Measurements from ENCODE around the gene ZNF507. TPM values are rescaled to one million over a fixed set of nuclear protein-coding genes. Genes with fewer than 3 reads are reported as not detected.
A peak's percentile ranks its signal among the peaks of the same experiment; 100 is the strongest.

ZNF507 gene
- total and polyA plus RNA-seq, 4 donors: 5.5 to 25.1 (median 16.0) TPM

GRCh38 chr19:32388393-32388855 lies 43.0 kb downstream of the ZNF507 start:
- Histone ChIP-seq H3K9me3 (ENCODE audit: control insufficient read depth, low read length) (no peaks in the 10 kb centered on the region), H3K4me3 (ENCODE audit: low read length in 2 of 2) (no peak overlapping the region), H3K4me1 (ENCODE audit: control insufficient read depth in 1 of 2, insufficient read depth in 2 of 2, low read length in 2 of 2) (peaks cover 0 to 6% of the 10 kb centered on the region in 2 donors), H3K27me3 (ENCODE audit: control insufficient read depth in 1 of 2, insufficient read depth in 2 of 2, low read length in 1 of 2) (no peaks in the 10 kb centered on the region), H3K27ac (ENCODE audit: low read depth in 1 of 2, low read length in 2 of 2) (no peak overlapping the region), H3K36me3 (ENCODE audit: control insufficient read depth in 1 of 2, insufficient read depth in 2 of 2, low read length in 1 of 2) (no peaks in the 10 kb centered on the region)
- 49 to 56% methylated on average over 3 of the region's 3 CpGs for WGBS, 2 donors
- intact Hi-C loops (cut with DNase I): no loop called here
- ATAC-seq (ENCODE audit: low FRiP score) (no peak), DNase-seq (no peak)

- Histone ChIP-seq H3K4me3 (ENCODE audit: low read length in 2 of 2) (no peak overlapping the region), H3K27me3 (ENCODE audit: control insufficient read depth in 1 of 2, insufficient read depth in 2 of 2, low read length in 1 of 2) (no peaks in the 10 kb centered on the region), H3K4me1 (ENCODE audit: control insufficient read depth in 1 of 2, insufficient read depth in 2 of 2, low read length in 2 of 2) (peaks cover 0 to 4% of the 10 kb centered on the region in 2 donors), H3K27ac (ENCODE audit: low read depth in 1 of 2, low read length in 2 of 2) (no peak overlapping the region), H3K9me3 (ENCODE audit: control insufficient read depth, low read length) (no peaks in the 10 kb centered on the region), H3K36me3 (ENCODE audit: control insufficient read depth in 1 of 2, insufficient read depth in 2 of 2, low read length in 1 of 2) (no peaks in the 10 kb centered on the region)
- 85 to 87% methylated on average over 3 of the region's 3 CpGs for WGBS, 2 donors
- no peak for ATAC-seq (ENCODE audit: low FRiP score)
- intact Hi-C loops (cut with DNase I): no loop called here
- no peak for DNase-seq
Observed at GRCh38 chr19:32392901-32393300, 47.5 kb downstream of the ZNF507 start.

DNA sequence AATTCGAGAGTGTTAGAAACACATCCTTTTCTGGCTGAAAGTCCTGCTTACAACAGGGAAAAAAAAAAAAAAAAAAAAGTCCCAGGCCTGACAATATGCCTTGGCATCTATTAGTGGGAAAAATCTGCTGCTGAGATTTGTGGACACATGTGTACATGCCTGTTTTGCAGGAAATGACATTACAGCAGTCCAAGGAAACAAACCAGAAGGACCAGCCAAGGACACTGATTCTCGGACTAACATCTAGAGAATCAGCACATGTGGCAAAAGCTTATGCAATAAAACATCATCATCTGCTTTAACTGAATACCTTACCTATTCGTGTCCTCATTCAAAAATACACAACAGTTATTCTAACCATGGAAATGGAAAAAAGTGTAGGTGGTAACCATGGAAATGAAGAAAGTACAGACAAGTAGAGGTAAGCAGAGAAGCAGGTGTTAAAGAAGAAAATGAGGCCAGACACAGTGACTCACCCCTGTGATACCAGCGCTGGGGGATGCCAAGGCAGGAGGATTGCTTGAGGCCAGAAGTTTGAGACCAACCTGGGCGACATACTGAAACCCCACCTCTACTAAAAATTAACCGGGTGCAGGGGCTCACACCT lies 50.7 kb downstream of the ZNF507 start:
- ATAC-seq (ENCODE audit: low FRiP score) (no peak), DNase-seq (no peak)
- no peak overlapping the region for H3K4me3 ChIP-seq (ENCODE audit: low read length in 2 of 2)
- H3K36me3 ChIP-seq (ENCODE audit: control insufficient read depth in 1 of 2, insufficient read depth in 2 of 2, low read length in 1 of 2): no peaks in the 10 kb centered on the region
- no peaks in the 10 kb centered on the region for H3K9me3 ChIP-seq (ENCODE audit: control insufficient read depth, low read length)
- intact Hi-C loops (cut with DNase I): no loop called here
- H3K27me3 ChIP-seq (ENCODE audit: control insufficient read depth in 1 of 2, insufficient read depth in 2 of 2, low read length in 1 of 2): no peaks in the 10 kb centered on the region
- H3K4me1 ChIP-seq (ENCODE audit: control insufficient read depth in 1 of 2, insufficient read depth in 2 of 2, low read length in 2 of 2): no peaks in the 10 kb centered on the region
- H3K27ac ChIP-seq (ENCODE audit: low read depth in 1 of 2, low read length in 2 of 2): no peak overlapping the region
- whole genome bisulfite sequencing, 2 donors: 83 to 85% methylated on average over 6 of the region's 6 CpGs

DNA sequence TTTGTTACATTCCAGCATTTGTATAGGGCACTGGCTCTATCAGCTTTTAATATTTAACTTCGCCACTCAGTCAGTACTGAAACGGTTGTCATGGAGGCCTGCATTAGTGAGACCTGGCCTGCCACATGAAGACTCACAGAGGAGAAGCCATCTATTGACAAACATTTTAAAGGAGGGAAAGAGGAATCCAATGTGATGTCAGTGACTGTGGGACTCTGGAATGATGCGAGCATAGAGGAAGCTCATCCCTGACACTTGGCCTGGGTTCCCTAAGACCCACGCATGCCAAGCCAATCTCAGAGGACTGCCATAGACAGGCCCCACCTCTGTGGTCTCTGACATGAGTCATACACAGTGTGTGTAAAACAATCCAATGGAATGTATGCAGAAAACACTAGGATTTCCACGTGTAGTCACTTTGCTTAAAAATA lies 52.3 kb downstream of the ZNF507 start:
- ATAC-seq (ENCODE audit: low FRiP score) (no peak), DNase-seq (no peak)
- intact Hi-C loops (cut with DNase I): no loop called here
- WGBS, 2 donors: 74 to 82% methylated on average over 5 of the region's 5 CpGs
- no peak overlapping the region for H3K4me3 ChIP-seq (ENCODE audit: low read length in 2 of 2)
- H3K27me3 ChIP-seq (ENCODE audit: control insufficient read depth in 1 of 2, insufficient read depth in 2 of 2, low read length in 1 of 2): no peaks in the 10 kb centered on the region
- no peaks in the 10 kb centered on the region for H3K36me3 ChIP-seq (ENCODE audit: control insufficient read depth in 1 of 2, insufficient read depth in 2 of 2, low read length in 1 of 2)
- no peak overlapping the region for H3K27ac ChIP-seq (ENCODE audit: low read depth in 1 of 2, low read length in 2 of 2)
- H3K4me1 ChIP-seq (ENCODE audit: control insufficient read depth in 1 of 2, insufficient read depth in 2 of 2, low read length in 2 of 2): no peaks in the 10 kb centered on the region
- no peaks in the 10 kb centered on the region for H3K9me3 ChIP-seq (ENCODE audit: control insufficient read depth, low read length)

- WGBS, 2 donors: 80 to 91% methylated on average over 1 of the region's 1 CpG
- intact Hi-C loops (cut with DNase I): loop anchor here in 1 of 2 donors (10.0 kb wide), 1 partner anchor 183 kb away; the partner anchor contains the start of gene PDCD5
- no peak overlapping the region for H3K4me3 ChIP-seq (ENCODE audit: low read length in 2 of 2)
- no peaks in the 10 kb centered on the region for H3K36me3 ChIP-seq (ENCODE audit: control insufficient read depth in 1 of 2, insufficient read depth in 2 of 2, low read length in 1 of 2)
- H3K9me3 ChIP-seq (ENCODE audit: control insufficient read depth, low read length): no peaks in the 10 kb centered on the region
- H3K27ac ChIP-seq (ENCODE audit: low read depth in 1 of 2, low read length in 2 of 2): no peak overlapping the region
- DNase-seq (no peak), ATAC-seq (ENCODE audit: low FRiP score) (no peak)
- peaks cover 0 to 2% of the 10 kb centered on the region in 2 donors for H3K4me1 ChIP-seq (ENCODE audit: control insufficient read depth in 1 of 2, insufficient read depth in 2 of 2, low read length in 2 of 2)
- no peaks in the 10 kb centered on the region for H3K27me3 ChIP-seq (ENCODE audit: control insufficient read depth in 1 of 2, insufficient read depth in 2 of 2, low read length in 1 of 2)
Observed at GRCh38 chr19:32401992-32402391, 56.6 kb downstream of the ZNF507 start.

DNA sequence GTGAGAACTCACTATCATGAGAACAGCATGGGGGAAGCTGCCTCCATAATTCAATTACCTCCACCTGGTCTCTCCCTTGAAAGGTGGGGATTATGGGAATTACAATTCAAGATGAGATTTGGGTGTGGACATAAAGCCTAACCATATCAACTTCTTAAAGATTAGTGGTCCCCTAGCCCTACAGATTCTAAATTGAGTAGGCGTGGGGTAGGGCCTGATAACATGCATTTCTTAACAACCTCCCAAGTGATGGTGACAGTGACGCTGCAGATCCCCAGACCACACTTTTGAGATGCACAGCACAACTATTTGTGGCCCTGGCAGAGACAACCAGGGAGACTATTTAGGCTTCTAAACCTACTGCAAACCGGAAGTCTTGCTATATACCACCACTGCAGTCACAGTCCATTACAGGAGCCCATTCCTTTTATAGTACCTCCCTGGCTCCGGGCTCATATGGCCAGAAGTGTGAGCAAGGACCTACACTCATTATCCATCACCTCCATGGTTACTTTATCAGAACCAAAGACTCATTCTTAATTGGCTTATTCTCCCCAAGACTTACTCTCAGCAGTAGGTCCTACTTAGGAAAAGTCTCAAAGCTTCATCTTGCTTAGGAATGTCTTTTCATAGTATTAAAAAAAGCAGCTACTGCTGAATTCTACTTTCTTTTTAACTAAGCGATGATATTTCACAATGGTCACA lies 58.0 kb downstream of the ZNF507 start:
- WGBS, 2 donors: 85 to 87% methylated on average over 5 of the region's 5 CpGs
- H3K9me3 ChIP-seq (ENCODE audit: control insufficient read depth, low read length): no peaks in the 10 kb centered on the region
- H3K27ac ChIP-seq (ENCODE audit: low read depth in 1 of 2, low read length in 2 of 2): no peak overlapping the region
- no peaks in the 10 kb centered on the region for H3K27me3 ChIP-seq (ENCODE audit: control insufficient read depth in 1 of 2, insufficient read depth in 2 of 2, low read length in 1 of 2)
- H3K36me3 ChIP-seq (ENCODE audit: control insufficient read depth in 1 of 2, insufficient read depth in 2 of 2, low read length in 1 of 2): no peaks in the 10 kb centered on the region
- DNase-seq (no peak), ATAC-seq (ENCODE audit: low FRiP score) (no peak)
- no peak overlapping the region for H3K4me3 ChIP-seq (ENCODE audit: low read length in 2 of 2)
- peaks cover 0 to 2% of the 10 kb centered on the region in 2 donors for H3K4me1 ChIP-seq (ENCODE audit: control insufficient read depth in 1 of 2, insufficient read depth in 2 of 2, low read length in 2 of 2)
- intact Hi-C loops (cut with DNase I): loop anchor here in 1 of 2 donors (10.0 kb wide), 1 partner anchor 181 kb away; the partner anchor contains the start of gene PDCD5

GRCh38 chr19:32404213-32404932 lies 59.0 kb downstream of the ZNF507 start:
- Histone ChIP-seq H3K9me3 (ENCODE audit: control insufficient read depth, low read length) (no peaks in the 10 kb centered on the region), H3K36me3 (ENCODE audit: control insufficient read depth in 1 of 2, insufficient read depth in 2 of 2, low read length in 1 of 2) (no peaks in the 10 kb centered on the region), H3K4me1 (ENCODE audit: control insufficient read depth in 1 of 2, insufficient read depth in 2 of 2, low read length in 2 of 2) (peaks cover 0 to 2% of the 10 kb centered on the region in 2 donors), H3K27ac (ENCODE audit: low read depth in 1 of 2, low read length in 2 of 2) (peak overlapping the region in 1 of 2 donors; percentile 69), H3K4me3 (ENCODE audit: low read length in 2 of 2) (peak overlapping the region; percentile 82 to 92), H3K27me3 (ENCODE audit: control insufficient read depth in 1 of 2, insufficient read depth in 2 of 2, low read length in 1 of 2) (no peaks in the 10 kb centered on the region)
- no peak for ATAC-seq (ENCODE audit: low FRiP score)
- no peak for DNase-seq
- 59 to 64% methylated on average over 20 of the region's 20 CpGs for WGBS, 2 donors
- intact Hi-C loops (cut with DNase I): loop anchor here in 1 of 2 donors (10.0 kb wide), 1 partner anchor 180 kb away; the partner anchor contains the start of gene PDCD5

GRCh38 chr19:32404933-32405430 lies 59.6 kb downstream of the ZNF507 start:
- intact Hi-C loops (cut with DNase I): loop anchor here (5.0 to 10.0 kb wide), 4 partner anchors 33 to 180 kb away; partner anchors contain the start of gene PDCD5 (in 1 of the 2)
- Histone ChIP-seq H3K27me3 (ENCODE audit: control insufficient read depth in 1 of 2, insufficient read depth in 2 of 2, low read length in 1 of 2) (no peaks in the 10 kb centered on the region), H3K27ac (ENCODE audit: low read depth in 1 of 2, low read length in 2 of 2) (peak overlapping the region; percentile 69 to 93), H3K4me1 (ENCODE audit: control insufficient read depth in 1 of 2, insufficient read depth in 2 of 2, low read length in 2 of 2) (peaks cover 0 to 2% of the 10 kb centered on the region in 2 donors), H3K9me3 (ENCODE audit: control insufficient read depth, low read length) (no peaks in the 10 kb centered on the region), H3K36me3 (ENCODE audit: control insufficient read depth in 1 of 2, insufficient read depth in 2 of 2, low read length in 1 of 2) (no peaks in the 10 kb centered on the region), H3K4me3 (ENCODE audit: low read length in 2 of 2) (peak overlapping the region; percentile 82 to 92)
- WGBS, 2 donors: 0 to 1% methylated on average over 36 of the region's 36 CpGs
- DNase-seq (peak; percentile 71 to 91), ATAC-seq (ENCODE audit: low FRiP score) (peak; percentile 74)

All from aorta (tissue), 5 donors.